Measurements from ENCODE around the gene RAD51B. TPM values are rescaled to one million over a fixed set of nuclear protein-coding genes. Genes with fewer than 3 reads are reported as not detected.

The RAD51B gene
- total and polyA plus RNA-seq, 2 of the 13 experiments (the other 11 are each of a cell fraction or from before 2014, with no cell fraction given) = 7.0 to 9.5 TPM

GRCh38 chr14:67996235-67996634, 176.7 kb downstream of the RAD51B start:
- TF ChIP-seq ZNF883 (CRISPR knock-in tag; IDR thresholded peaks at IDR 0.05; ENCODE audit: not compliant biosample characterization) = no peak
- TF ChIP-seq ATM (IDR thresholded peaks at IDR 0.05; ENCODE audit: borderline replicate concordance) = no peak
- TF ChIP-seq, protein P1, sequence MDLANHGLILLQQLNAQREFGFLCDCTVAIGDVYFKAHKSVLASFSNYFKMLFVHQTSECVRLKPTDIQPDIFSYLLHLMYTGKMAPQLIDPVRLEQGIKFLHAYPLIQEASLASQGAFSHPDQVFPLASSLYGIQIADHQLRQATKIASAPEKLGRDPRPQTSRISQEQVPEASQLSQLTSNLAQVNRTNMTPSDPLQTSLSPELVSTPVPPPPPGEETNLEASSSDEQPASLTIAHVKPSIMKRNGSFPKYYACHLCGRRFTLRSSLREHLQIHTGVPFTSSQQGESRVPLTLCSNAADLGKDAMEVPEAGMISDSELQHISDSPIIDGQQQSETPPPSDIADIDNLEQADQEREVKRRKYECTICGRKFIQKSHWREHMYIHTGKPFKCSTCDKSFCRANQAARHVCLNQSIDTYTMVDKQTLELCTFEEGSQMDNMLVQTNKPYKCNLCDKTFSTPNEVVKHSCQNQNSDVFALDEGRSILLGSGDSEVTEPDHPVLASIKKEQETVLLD (CRISPR knock-in tag; IDR thresholded peaks at IDR 0.05; ENCODE audit: low read depth) = no peak
- no peak for TF ChIP-seq ZNF382 (CRISPR knock-in tag; IDR thresholded peaks at IDR 0.05; ENCODE audit: borderline replicate concordance)
- TF ChIP-seq, protein P2, sequence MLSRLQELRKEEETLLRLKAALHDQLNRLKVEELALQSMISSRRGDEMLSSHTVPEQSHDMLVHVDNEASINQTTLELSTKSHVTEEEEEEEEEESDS (CRISPR knock-in tag; IDR thresholded peaks at IDR 0.05; ENCODE audit: borderline replicate concordance) = no peak
- no peak for TF ChIP-seq IRX3 (CRISPR knock-in tag; IDR thresholded peaks at IDR 0.05; ENCODE audit: borderline replicate concordance, low read depth)
- no peak for TF ChIP-seq ZNF788 (CRISPR knock-in tag; IDR thresholded peaks at IDR 0.05; ENCODE audit: borderline replicate concordance)
- no peak for TF ChIP-seq RCOR2 (CRISPR knock-in tag; IDR thresholded peaks at IDR 0.05)
- no peak for TF ChIP-seq SP1 (IDR thresholded peaks at IDR 0.05)
- no peak for TF ChIP-seq SP1 (CRISPR knock-in tag; IDR thresholded peaks at IDR 0.05)
- TF ChIP-seq FOXK2 (IDR thresholded peaks at IDR 0.05) = no peak
- no peak for TF ChIP-seq JUND (CRISPR knock-in tag; IDR thresholded peaks at IDR 0.05)
- TF ChIP-seq ZBTB7A (CRISPR knock-in tag; IDR thresholded peaks at IDR 0.05) = no peak
- no peak for TF ChIP-seq CERS6 (CRISPR knock-in tag; IDR thresholded peaks at IDR 0.05)
- Histone ChIP-seq H3K27ac (ENCODE audit: extremely low read length, insufficient read depth, low read length) (no peak overlapping the region), H3K36me3 (replicated peaks in 1 of 2; ENCODE audit: control insufficient read depth in 1 of 2, insufficient read depth in 2 of 2, low read length in 2 of 2) (no peaks in the 10 kb centered on the region), H3K9ac (ENCODE audit: insufficient read depth, low read depth, low read length) (no peak overlapping the region), H3K27me3 (ENCODE audit: control insufficient read depth in 1 of 2, insufficient read depth in 2 of 2, low read length in 2 of 2) (no peaks in the 10 kb centered on the region), H3K4me2 (ENCODE audit: low read depth, low read length) (no peak overlapping the region), H3K4me1 (ENCODE audit: insufficient read depth, low read length) (peaks cover 11% of the 10 kb centered on the region), H4K20me1 (ENCODE audit: insufficient read depth, low read length) (no peaks in the 10 kb centered on the region), H2AFZ (ENCODE audit: low read length) (no peak overlapping the region), H3K4me3 (replicated peaks in 1 of 3; ENCODE audit: insufficient read depth in 1 of 3, low read depth in 2 of 3, low read length in 3 of 3) (no peak overlapping the region), H3K9me3 (ENCODE audit: low read length) (no peaks in the 10 kb centered on the region), H3K79me2 (ENCODE audit: insufficient read depth, low read length) (no peaks in the 10 kb centered on the region)
- 81% methylated on average over 4 of the region's 4 CpGs for WGBS (ENCODE audit: low lambda C conversion rate)
- intact Hi-C loops (cut with micrococcal nuclease; ENCODE audit: unreplicated experiment) = no loop called here
- CTCF ChIA-PET (ENCODE audit: low intra/inter-chr PET ratio, low total read pairs) = no interaction called here
- BruUV-seq (replicated peaks) = no TSS peak
- FAIRE-seq = no peak
- no peak for ATAC-seq
- no peak for DNase-seq (ENCODE audit: low spot score)
- POLR2A ChIA-PET = no interaction called here
- in situ Hi-C loops (cut with HindIII; ENCODE audit: extremely low pct_ligation_motif_present, low pct_unique_long_range_greater_than_20kb) = no loop called here

All from HepG2 (cell line).